Measurements from ENCODE around the gene ERRFI1.
"Not testable (repeated sequence)": the region's sequence is repeated elsewhere in the genome, so short reads cannot be mapped to it uniquely, and the experiment has no call there.

Gene ERRFI1

DNA sequence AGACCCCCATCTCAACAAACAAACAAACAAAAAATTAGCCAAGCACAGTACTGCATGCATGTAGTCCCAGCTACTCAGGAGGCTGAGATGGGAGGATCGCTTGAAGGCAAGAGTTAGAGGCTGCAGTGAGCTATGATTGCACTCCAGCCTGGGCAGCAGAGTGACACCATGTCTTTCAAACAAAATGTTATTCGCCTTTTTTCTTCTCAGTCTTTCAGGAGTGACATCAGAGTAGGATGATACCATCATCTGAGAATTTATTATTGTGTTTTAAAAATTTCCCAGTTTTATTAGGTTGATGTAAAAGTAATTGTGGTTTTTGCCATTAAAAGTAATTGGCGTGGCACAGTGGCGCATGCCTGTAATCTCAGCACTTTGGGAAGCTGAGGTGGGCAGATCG lies 53.8 kb downstream of the ERRFI1 start:
- H3K27ac ChIP-seq: peak overlapping the region; percentile 72
- TF ChIP-seq ZFX (IDR thresholded peaks at IDR 0.05): no peak
- TF ChIP-seq, protein P1, sequence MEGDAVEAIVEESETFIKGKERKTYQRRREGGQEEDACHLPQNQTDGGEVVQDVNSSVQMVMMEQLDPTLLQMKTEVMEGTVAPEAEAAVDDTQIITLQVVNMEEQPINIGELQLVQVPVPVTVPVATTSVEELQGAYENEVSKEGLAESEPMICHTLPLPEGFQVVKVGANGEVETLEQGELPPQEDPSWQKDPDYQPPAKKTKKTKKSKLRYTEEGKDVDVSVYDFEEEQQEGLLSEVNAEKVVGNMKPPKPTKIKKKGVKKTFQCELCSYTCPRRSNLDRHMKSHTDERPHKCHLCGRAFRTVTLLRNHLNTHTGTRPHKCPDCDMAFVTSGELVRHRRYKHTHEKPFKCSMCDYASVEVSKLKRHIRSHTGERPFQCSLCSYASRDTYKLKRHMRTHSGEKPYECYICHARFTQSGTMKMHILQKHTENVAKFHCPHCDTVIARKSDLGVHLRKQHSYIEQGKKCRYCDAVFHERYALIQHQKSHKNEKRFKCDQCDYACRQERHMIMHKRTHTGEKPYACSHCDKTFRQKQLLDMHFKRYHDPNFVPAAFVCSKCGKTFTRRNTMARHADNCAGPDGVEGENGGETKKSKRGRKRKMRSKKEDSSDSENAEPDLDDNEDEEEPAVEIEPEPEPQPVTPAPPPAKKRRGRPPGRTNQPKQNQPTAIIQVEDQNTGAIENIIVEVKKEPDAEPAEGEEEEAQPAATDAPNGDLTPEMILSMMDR (conservative IDR thresholded peaks at IDR 0.05): no peak

GRCh38 chr1:7971024-7971423 lies 55.1 kb downstream of the ERRFI1 start:
- TF ChIP-seq, protein P1 (conservative IDR thresholded peaks at IDR 0.05): no peak
- TF ChIP-seq ZFX (IDR thresholded peaks at IDR 0.05): no peak
- H3K27ac ChIP-seq: peak overlapping the region; percentile 72

- TF ChIP-seq, protein P1 (conservative IDR thresholded peaks at IDR 0.05): no peak
- no peak for TF ChIP-seq ZFX (IDR thresholded peaks at IDR 0.05)
- H3K27ac ChIP-seq: peak overlapping the region; percentile 72
Measured at GRCh38 chr1:7970246-7970645, 55.9 kb downstream of the ERRFI1 start.

DNA sequence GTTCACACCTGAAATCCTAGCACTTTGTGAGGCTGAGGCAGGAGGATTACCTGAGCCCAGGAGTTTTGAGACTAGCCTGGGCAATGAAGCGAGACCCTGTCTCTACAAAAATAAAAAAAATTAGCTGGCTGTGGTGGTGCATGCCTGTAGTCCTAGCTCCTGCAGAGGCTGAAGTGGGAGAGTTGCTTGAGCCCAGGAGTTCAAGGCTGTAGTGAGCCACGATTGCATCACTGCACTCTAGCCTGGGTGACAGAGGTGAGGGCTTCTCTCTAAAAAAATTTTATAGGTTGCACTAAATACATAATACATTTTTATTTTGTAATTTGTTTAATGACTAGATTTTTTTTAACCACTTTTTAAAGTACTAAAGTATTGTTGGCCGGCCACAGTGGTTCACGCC lies 58.5 kb downstream of the ERRFI1 start:
- no peak overlapping the region for H3K27ac ChIP-seq
- TF ChIP-seq, protein P1 (conservative IDR thresholded peaks at IDR 0.05): no peak
- TF ChIP-seq ZFX (IDR thresholded peaks at IDR 0.05): no peak

GRCh38 chr1:7967196-7967595 lies 58.9 kb downstream of the ERRFI1 start:
- no peak for TF ChIP-seq ZFX (IDR thresholded peaks at IDR 0.05)
- TF ChIP-seq, protein P1 (conservative IDR thresholded peaks at IDR 0.05): no peak
- no peak overlapping the region for H3K27ac ChIP-seq

DNA sequence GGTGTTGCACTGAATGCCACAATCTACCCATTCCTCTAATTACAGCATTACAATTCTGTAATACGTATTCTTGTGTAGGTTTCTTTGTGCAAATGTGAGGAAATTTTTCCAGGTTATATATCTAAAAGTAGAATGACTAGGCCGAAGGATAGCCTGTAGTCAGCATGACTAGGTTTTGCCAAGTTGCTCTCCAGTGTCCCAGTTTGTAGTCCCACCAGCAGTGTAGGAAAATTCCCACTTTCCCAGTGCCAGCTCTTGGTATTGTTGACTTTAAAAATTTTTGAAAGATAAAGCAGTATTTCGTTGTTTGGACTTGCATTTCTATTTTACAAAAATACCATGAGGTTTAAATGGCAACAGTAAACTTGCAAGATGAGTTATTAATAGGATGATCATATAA lies 61.6 kb downstream of the ERRFI1 start:
- no peak overlapping the region for H3K27ac ChIP-seq
- TF ChIP-seq, protein P1 (conservative IDR thresholded peaks at IDR 0.05): no peak
- no peak for TF ChIP-seq ZFX (IDR thresholded peaks at IDR 0.05)

- not testable (repeated sequence) for H3K27ac ChIP-seq
Measured at GRCh38 chr1:7963841-7964240, 62.3 kb downstream of the ERRFI1 start.

GRCh38 chr1:7963378-7963730 lies 62.8 kb downstream of the ERRFI1 start:
- H3K27ac ChIP-seq: not testable (repeated sequence)

Measured in C4-2B (cell line).